CD4-positive, alpha-beta T cell treated with Interleukin-2 at 100 ng/mL for 4 hours (primary cell): ENCODE results near the gene SNTG2.
A peak's percentile ranks its signal among the peaks of the same experiment; 100 is the strongest.

Experiments
- DNase-seq: peaks from one replicate; pipeline ENCODE4 v3.0.0-alpha.2; 2020; ENCODE audit warnings: low spot score

SNTG2 gene

GRCh38 chr2:953975-954686 is 3.5 kb downstream of the SNTG2 start:
- DNase-seq: no peak

GRCh38 chr2:954687-955000 is 4.0 kb downstream of the SNTG2 start:
- DNase-seq: no peak

- no peak for DNase-seq
Measured at GRCh38 chr2:955829-956731, 5.4 kb downstream of the SNTG2 start.

GRCh38 chr2:959457-959856 is 8.8 kb downstream of the SNTG2 start:
- no peak for DNase-seq

GRCh38 chr2:960061-960736 is 9.6 kb downstream of the SNTG2 start:
- no peak for DNase-seq

- no peak for DNase-seq
Measured at GRCh38 chr2:961786-962185, 11.1 kb downstream of the SNTG2 start.

GRCh38 chr2:963876-964275 is 13.2 kb downstream of the SNTG2 start:
- DNase-seq: no peak

GRCh38 chr2:964562-964961 is 13.9 kb downstream of the SNTG2 start:
- DNase-seq: no peak

GRCh38 chr2:965640-966147 is 15.0 kb downstream of the SNTG2 start:
- no peak for DNase-seq

GRCh38 chr2:973129-973528 is 22.5 kb downstream of the SNTG2 start:
- DNase-seq: no peak

GRCh38 chr2:974054-974453 is 23.4 kb downstream of the SNTG2 start:
- DNase-seq: peak; percentile 4

- no peak for DNase-seq
Measured at GRCh38 chr2:974502-974901, 23.9 kb downstream of the SNTG2 start.

- DNase-seq: no peak
Measured at GRCh38 chr2:975095-975494, 24.4 kb downstream of the SNTG2 start.

- no peak for DNase-seq
Measured at GRCh38 chr2:979069-979928, 28.6 kb downstream of the SNTG2 start.

GRCh38 chr2:980176-980575 is 29.5 kb downstream of the SNTG2 start:
- no peak for DNase-seq

- no peak for DNase-seq
Measured at GRCh38 chr2:981258-981657, 30.6 kb downstream of the SNTG2 start.

- no peak for DNase-seq
Measured at GRCh38 chr2:981759-982158, 31.1 kb downstream of the SNTG2 start.

GRCh38 chr2:985317-985898 is 34.8 kb downstream of the SNTG2 start:
- no peak for DNase-seq

- DNase-seq: no peak
Measured at GRCh38 chr2:987789-988188, 37.1 kb downstream of the SNTG2 start.

- DNase-seq: no peak
Measured at GRCh38 chr2:989781-990467, 39.3 kb downstream of the SNTG2 start.

GRCh38 chr2:990970-991369 is 40.3 kb downstream of the SNTG2 start:
- DNase-seq: no peak
